Nephron progenitor cell (in vitro differentiated cells): ENCODE measurements around the gene PLCL2.

Source experiments
- DNase-seq: peaks from one replicate; pipeline ENCODE4 v3.0.0; 2021
- H3K27ac Mint-ChIP-seq: 2 replicates; pipeline ENCODE4 v1.8.0; 2021; ENCODE audit warnings: mild to moderate bottlenecking, moderate library complexity, mixed read lengths
- H3K27me3 Mint-ChIP-seq: 2 replicates; pipeline ENCODE4 v1.8.0; 2021; ENCODE audit warnings: mild to moderate bottlenecking, low read depth, mixed read lengths; ENCODE audit not compliant: poor library complexity
- H3K36me3 Mint-ChIP-seq: 2 replicates; pipeline ENCODE4 v1.8.0; 2021; ENCODE audit warnings: low read depth, mixed read lengths
- H3K4me1 Mint-ChIP-seq: 2 replicates; pipeline ENCODE4 v1.8.0; 2021; ENCODE audit warnings: mixed read lengths
- H3K4me3 Mint-ChIP-seq: 2 replicates; pipeline ENCODE4 v1.8.0; 2021; ENCODE audit warnings: mild to moderate bottlenecking, moderate library complexity, mixed read lengths
- H3K9me3 Mint-ChIP-seq: 2 replicates; pipeline ENCODE4 v1.8.0; 2021; ENCODE audit warnings: mild to moderate bottlenecking, moderate library complexity, mixed read lengths
- TF ChIP-seq, protein P1 (sequence below): fragments of 200-600 bp; sonication (generic); IDR thresholded peaks from 2 replicates; pipeline ENCODE4 v1.5.0; 2021; ENCODE audit warnings: antibody characterized with exemption

The PLCL2 gene

GRCh38 chr3:16877911-16878310 lies 6.8 kb upstream of the PLCL2 start:
- DNase-seq, result no peak
- Mint-ChIP-seq H3K36me3 (no peaks in the 10 kb centered on the region), H3K4me3 (no peak overlapping the region), H3K9me3 (peaks cover 4% of the 10 kb centered on the region), H3K4me1 (peaks cover 15% of the 10 kb centered on the region), H3K27me3 (peaks cover 23% of the 10 kb centered on the region), H3K27ac (no peak overlapping the region)
- TF ChIP-seq, protein P1, sequence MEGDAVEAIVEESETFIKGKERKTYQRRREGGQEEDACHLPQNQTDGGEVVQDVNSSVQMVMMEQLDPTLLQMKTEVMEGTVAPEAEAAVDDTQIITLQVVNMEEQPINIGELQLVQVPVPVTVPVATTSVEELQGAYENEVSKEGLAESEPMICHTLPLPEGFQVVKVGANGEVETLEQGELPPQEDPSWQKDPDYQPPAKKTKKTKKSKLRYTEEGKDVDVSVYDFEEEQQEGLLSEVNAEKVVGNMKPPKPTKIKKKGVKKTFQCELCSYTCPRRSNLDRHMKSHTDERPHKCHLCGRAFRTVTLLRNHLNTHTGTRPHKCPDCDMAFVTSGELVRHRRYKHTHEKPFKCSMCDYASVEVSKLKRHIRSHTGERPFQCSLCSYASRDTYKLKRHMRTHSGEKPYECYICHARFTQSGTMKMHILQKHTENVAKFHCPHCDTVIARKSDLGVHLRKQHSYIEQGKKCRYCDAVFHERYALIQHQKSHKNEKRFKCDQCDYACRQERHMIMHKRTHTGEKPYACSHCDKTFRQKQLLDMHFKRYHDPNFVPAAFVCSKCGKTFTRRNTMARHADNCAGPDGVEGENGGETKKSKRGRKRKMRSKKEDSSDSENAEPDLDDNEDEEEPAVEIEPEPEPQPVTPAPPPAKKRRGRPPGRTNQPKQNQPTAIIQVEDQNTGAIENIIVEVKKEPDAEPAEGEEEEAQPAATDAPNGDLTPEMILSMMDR, result no peak

- no peak overlapping the region for H3K27ac Mint-ChIP-seq
- no peaks in the 10 kb centered on the region for H3K36me3 Mint-ChIP-seq
- H3K4me1 Mint-ChIP-seq, result peaks cover 28% of the 10 kb centered on the region
- H3K9me3 Mint-ChIP-seq, result peaks cover 4% of the 10 kb centered on the region
- DNase-seq, result no peak
- TF ChIP-seq, protein P1, result no peak
- no peak overlapping the region for H3K4me3 Mint-ChIP-seq
- peaks cover 31% of the 10 kb centered on the region for H3K27me3 Mint-ChIP-seq
Observed at GRCh38 chr3:16881896-16882630, 2.7 kb upstream of the PLCL2 start.

DNA sequence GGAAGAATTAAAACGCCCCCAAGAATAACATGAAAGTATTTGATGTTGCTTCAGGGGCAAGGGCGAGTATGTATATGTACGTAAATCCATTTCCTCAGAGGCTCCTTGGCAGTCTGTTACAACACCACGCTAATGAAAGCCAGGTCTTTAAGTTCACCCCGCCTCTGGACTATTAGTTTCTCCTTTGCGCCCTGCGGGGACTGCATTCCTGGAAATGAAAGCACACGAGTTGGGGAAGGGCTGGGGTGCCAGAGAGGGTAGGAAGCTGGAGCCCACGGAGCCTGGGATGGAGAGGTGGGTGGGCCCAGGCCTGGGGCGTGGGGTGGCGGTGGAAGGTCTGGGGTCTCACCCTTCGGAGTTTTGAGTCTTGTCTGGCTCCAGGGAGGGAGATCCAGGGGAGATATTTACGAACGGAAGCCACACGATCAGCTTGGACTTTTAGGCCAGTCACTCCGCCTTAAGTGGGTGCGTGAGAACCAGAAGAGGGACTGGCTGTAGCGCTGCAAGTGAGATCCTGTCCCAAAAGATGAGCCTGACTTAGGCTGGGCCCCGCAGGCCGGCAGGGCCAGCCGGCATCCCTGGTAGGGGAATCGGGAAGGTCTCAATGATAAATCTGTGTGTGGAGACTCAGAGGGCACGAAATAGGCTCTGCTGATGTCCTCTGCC lies 1.6 kb upstream of the PLCL2 start:
- Mint-ChIP-seq H3K4me1 (peaks cover 25% of the 10 kb centered on the region), H3K9me3 (peaks cover 4% of the 10 kb centered on the region), H3K27ac (no peak overlapping the region), H3K36me3 (no peaks in the 10 kb centered on the region), H3K4me3 (peak overlapping the region; percentile 77), H3K27me3 (peaks cover 27% of the 10 kb centered on the region)
- DNase-seq, result no peak
- TF ChIP-seq, protein P1, result no peak

- TF ChIP-seq, protein P1, result no peak
- Mint-ChIP-seq H3K4me1 (peaks cover 24% of the 10 kb centered on the region), H3K27ac (no peak overlapping the region)
Observed at GRCh38 chr3:16883723-16884083, 1.1 kb upstream of the PLCL2 start.

GRCh38 chr3:16884084-16884747 lies 539 bp upstream of the PLCL2 start:
- peaks cover 29% of the 10 kb centered on the region for H3K4me1 Mint-ChIP-seq
- H3K9me3 Mint-ChIP-seq, result no peaks in the 10 kb centered on the region
- no peak overlapping the region for H3K27ac Mint-ChIP-seq
- DNase-seq, result peak; percentile 85
- peaks cover 25% of the 10 kb centered on the region for H3K27me3 Mint-ChIP-seq
- TF ChIP-seq, protein P1, result peak; percentile 68
- H3K4me3 Mint-ChIP-seq, result peak overlapping the region; percentile 95
- H3K36me3 Mint-ChIP-seq, result no peaks in the 10 kb centered on the region

More at GRCh38 chr3:16883723-16884083, 1.1 kb upstream of the PLCL2 start:
- Mint-ChIP-seq H3K36me3 (no peaks in the 10 kb centered on the region), H3K4me3 (peak overlapping the region; percentile 77), H3K27me3 (peaks cover 25% of the 10 kb centered on the region), H3K9me3 (no peaks in the 10 kb centered on the region)
- DNase-seq, result no peak
